ENCODE measurements around the gene GRAMD1B.

The GRAMD1B gene

DNA sequence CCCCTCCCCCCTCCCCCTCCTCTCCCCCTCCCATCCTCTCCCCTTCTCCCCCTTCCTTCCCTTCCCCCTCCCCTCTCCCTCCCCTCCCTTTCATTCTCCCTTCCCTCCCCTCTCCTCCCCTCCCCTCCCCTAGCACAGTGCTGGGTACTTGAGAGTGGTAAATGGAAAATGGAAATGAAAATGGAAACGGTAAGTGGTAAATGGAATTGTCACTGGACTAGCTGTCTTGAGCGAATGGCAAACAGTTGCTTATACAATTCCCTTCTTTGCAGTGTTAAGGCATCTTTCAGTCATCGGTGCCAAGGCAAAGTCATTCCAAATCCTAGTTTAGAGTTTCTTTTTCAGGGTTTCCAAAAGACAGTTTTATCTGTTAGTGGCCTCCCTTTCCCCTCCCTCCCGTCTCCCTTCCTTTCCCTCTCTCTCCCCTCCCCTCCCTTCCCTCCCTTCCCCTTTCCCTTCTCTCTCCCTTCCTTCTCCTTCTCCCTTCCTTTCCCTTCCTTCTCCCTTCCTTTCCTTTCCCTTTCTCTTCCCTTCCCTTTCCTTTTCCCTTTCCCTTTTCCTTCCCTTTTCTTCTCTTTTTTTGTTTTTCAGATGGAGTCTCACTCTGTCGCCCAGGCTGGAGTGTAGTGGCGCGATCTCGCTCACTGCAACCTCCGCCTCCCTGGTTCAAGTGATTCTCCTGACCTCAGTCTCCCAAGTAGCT is 47.3 kb downstream of the GRAMD1B start:
- Histone ChIP-seq H3K4me2 (ENCODE audit: insufficient read depth, low read length) (no peak overlapping the region), H3K36me3 (ENCODE audit: insufficient read depth, low read length) (0 out of 2 replicates have a peak, but pooled peaks cover 2% of the 10 kb centered on the region), H4K20me1 (ENCODE audit: insufficient read depth, low read length) (peaks cover 11% of the 10 kb centered on the region; the same call in 1 of the 2 replicates), H3K4me3 (ENCODE audit: low read depth in 1 of 2, low read length in 2 of 2) (no peak overlapping the region), H3K4me1 (ENCODE audit: insufficient read depth, low read length) (no peaks in the 10 kb centered on the region), H3K79me2 (ENCODE audit: insufficient read depth, low read length) (no peaks in the 10 kb centered on the region), H3K27ac (ENCODE audit: low read length) (no peak overlapping the region), H3K9ac (ENCODE audit: low read depth, low read length) (no peak overlapping the region), H3K9me3 (ENCODE audit: insufficient read depth, low read length, severe bottlenecking) (no peaks in the 10 kb centered on the region), H2AFZ (ENCODE audit: low read depth, low read length) (no peak overlapping the region), H3K27me3 (ENCODE audit: insufficient read depth, low read length, poor library complexity) (no peaks in the 10 kb centered on the region)
- ATAC-seq (ENCODE audit: insufficient read depth, low read depth) (no peak), DNase-seq (no peak)
- TF ChIP-seq EZH2 (IDR thresholded peaks at IDR 0.05; ENCODE audit: borderline replicate concordance, low read depth, low read length, severe bottlenecking), result no peak
- TF ChIP-seq, protein P1, sequence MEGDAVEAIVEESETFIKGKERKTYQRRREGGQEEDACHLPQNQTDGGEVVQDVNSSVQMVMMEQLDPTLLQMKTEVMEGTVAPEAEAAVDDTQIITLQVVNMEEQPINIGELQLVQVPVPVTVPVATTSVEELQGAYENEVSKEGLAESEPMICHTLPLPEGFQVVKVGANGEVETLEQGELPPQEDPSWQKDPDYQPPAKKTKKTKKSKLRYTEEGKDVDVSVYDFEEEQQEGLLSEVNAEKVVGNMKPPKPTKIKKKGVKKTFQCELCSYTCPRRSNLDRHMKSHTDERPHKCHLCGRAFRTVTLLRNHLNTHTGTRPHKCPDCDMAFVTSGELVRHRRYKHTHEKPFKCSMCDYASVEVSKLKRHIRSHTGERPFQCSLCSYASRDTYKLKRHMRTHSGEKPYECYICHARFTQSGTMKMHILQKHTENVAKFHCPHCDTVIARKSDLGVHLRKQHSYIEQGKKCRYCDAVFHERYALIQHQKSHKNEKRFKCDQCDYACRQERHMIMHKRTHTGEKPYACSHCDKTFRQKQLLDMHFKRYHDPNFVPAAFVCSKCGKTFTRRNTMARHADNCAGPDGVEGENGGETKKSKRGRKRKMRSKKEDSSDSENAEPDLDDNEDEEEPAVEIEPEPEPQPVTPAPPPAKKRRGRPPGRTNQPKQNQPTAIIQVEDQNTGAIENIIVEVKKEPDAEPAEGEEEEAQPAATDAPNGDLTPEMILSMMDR (IDR thresholded peaks at IDR 0.05; ENCODE audit: borderline replicate concordance, extremely low read depth, low read length, poor library complexity, severe bottlenecking), result no peak

DNA sequence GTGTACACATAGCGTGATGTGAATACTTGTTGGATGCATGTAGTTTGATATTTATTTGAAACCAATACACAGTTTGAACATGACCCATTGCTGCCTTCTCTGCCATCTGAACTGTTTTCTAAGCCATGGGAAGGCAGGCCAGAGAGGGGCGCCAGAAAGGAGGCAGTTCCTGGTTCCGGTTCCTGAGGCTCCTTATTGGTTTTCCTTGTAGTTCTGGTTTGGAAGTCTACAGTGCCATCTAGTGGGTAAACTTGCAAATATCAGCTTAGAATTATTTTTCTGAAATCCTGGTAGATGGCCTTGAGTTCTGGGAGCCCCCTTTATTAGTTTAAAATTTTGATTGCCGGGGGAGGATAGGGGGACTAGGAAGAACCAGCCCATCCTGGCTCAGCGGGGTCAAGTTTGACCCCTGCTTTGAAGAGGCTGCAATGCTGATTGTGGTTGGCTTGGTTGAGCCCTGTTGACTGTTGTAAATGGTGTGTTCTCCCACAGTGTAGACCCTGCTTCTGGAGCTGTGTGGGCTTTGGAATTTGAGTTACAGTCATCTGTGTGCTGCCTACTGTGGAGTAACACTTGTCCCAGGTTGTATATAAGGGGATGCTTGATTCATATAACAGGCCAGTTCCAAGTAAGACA is 48.4 kb downstream of the GRAMD1B start:
- H3K4me3 ChIP-seq (ENCODE audit: low read depth in 1 of 2, low read length in 2 of 2), result no peak overlapping the region
- H3K79me2 ChIP-seq (ENCODE audit: insufficient read depth, low read length), result no peaks in the 10 kb centered on the region
- H3K27ac ChIP-seq (ENCODE audit: low read length), result no peak overlapping the region
- H3K9me3 ChIP-seq (ENCODE audit: insufficient read depth, low read length, severe bottlenecking), result no peaks in the 10 kb centered on the region
- H3K36me3 ChIP-seq (ENCODE audit: insufficient read depth, low read length), result 0 out of 2 replicates have a peak, but pooled peaks cover 4% of the 10 kb centered on the region
- no peaks in the 10 kb centered on the region for H3K4me1 ChIP-seq (ENCODE audit: insufficient read depth, low read length)
- no peak for TF ChIP-seq EZH2 (IDR thresholded peaks at IDR 0.05; ENCODE audit: borderline replicate concordance, low read depth, low read length, severe bottlenecking)
- TF ChIP-seq, protein P1 (IDR thresholded peaks at IDR 0.05; ENCODE audit: borderline replicate concordance, extremely low read depth, low read length, poor library complexity, severe bottlenecking), result peak; percentile 77
- H4K20me1 ChIP-seq (ENCODE audit: insufficient read depth, low read length), result peaks cover 11% of the 10 kb centered on the region; the same call in 1 of the 2 replicates
- H3K4me2 ChIP-seq (ENCODE audit: insufficient read depth, low read length), result no peak overlapping the region
- H2AFZ ChIP-seq (ENCODE audit: low read depth, low read length), result peak overlapping the region; percentile 45; the same call in 1 of the 2 replicates
- no peaks in the 10 kb centered on the region for H3K27me3 ChIP-seq (ENCODE audit: insufficient read depth, low read length, poor library complexity)
- peak; percentile 83 for ATAC-seq (ENCODE audit: insufficient read depth, low read depth)
- DNase-seq, result peak; percentile 43
- H3K9ac ChIP-seq (ENCODE audit: low read depth, low read length), result no peak overlapping the region

DNA sequence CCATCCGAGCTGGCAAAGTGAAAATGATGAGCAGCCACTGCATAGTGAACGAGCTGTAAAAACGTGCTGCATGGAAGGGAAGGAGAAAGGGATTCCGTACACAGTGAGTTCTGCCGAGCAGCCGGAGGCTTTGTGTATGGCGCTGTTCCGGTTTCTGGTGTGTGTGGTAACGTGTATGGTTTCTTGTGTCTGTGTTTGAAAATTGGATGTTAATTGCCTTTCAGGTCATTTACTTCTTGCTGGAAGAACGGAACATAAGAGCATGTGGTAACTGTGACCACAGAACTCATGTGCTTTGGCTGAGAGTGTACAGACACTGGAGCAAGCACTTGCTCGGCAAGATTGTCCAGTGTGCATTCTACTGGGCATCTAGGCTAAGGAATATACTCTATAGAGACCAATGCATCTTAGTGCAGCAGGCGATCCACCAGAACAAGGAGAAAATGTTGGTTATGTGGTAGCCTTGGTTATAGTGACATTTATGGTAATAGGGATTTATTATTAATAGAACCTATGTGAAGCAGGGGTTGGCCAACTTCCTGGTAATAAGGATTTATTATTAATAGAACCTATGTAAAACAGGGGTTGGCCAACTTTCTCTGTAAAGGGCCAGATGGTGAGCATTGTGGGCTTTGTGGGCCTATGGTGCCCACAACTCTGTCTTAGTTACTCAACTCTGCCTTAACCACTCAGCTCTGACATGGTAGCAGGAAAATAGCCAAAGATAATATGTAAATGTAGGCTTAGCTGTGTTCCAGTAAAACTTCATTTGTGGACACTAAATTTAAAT is 49.2 kb downstream of the GRAMD1B start:
- H2AFZ ChIP-seq (ENCODE audit: low read depth, low read length), result no peak overlapping the region
- no peaks in the 10 kb centered on the region for H3K79me2 ChIP-seq (ENCODE audit: insufficient read depth, low read length)
- H4K20me1 ChIP-seq (ENCODE audit: insufficient read depth, low read length), result peaks cover 11% of the 10 kb centered on the region; the same call in 1 of the 2 replicates
- no peak overlapping the region for H3K4me2 ChIP-seq (ENCODE audit: insufficient read depth, low read length)
- TF ChIP-seq, protein P1 (IDR thresholded peaks at IDR 0.05; ENCODE audit: borderline replicate concordance, extremely low read depth, low read length, poor library complexity, severe bottlenecking), result no peak
- TF ChIP-seq EZH2 (IDR thresholded peaks at IDR 0.05; ENCODE audit: borderline replicate concordance, low read depth, low read length, severe bottlenecking), result no peak
- no peak overlapping the region for H3K4me3 ChIP-seq (ENCODE audit: low read depth in 1 of 2, low read length in 2 of 2)
- H3K27ac ChIP-seq (ENCODE audit: low read length), result no peak overlapping the region
- no peaks in the 10 kb centered on the region for H3K4me1 ChIP-seq (ENCODE audit: insufficient read depth, low read length)
- ATAC-seq (ENCODE audit: insufficient read depth, low read depth) (no peak), DNase-seq (no peak)
- H3K36me3 ChIP-seq (ENCODE audit: insufficient read depth, low read length), result 0 out of 2 replicates have a peak, but pooled peaks cover 6% of the 10 kb centered on the region
- H3K9me3 ChIP-seq (ENCODE audit: insufficient read depth, low read length, severe bottlenecking), result no peaks in the 10 kb centered on the region
- H3K9ac ChIP-seq (ENCODE audit: low read depth, low read length), result no peak overlapping the region
- no peaks in the 10 kb centered on the region for H3K27me3 ChIP-seq (ENCODE audit: insufficient read depth, low read length, poor library complexity)
